ENCODE data around the gene SEC61A1. TPM values are rescaled to one million over a fixed set of nuclear protein-coding genes. Genes with fewer than 3 reads are reported as not detected.

The SEC61A1 gene
- polyA plus RNA-seq, 3 donors = 62.8 to 136 (median 114) TPM

DNA sequence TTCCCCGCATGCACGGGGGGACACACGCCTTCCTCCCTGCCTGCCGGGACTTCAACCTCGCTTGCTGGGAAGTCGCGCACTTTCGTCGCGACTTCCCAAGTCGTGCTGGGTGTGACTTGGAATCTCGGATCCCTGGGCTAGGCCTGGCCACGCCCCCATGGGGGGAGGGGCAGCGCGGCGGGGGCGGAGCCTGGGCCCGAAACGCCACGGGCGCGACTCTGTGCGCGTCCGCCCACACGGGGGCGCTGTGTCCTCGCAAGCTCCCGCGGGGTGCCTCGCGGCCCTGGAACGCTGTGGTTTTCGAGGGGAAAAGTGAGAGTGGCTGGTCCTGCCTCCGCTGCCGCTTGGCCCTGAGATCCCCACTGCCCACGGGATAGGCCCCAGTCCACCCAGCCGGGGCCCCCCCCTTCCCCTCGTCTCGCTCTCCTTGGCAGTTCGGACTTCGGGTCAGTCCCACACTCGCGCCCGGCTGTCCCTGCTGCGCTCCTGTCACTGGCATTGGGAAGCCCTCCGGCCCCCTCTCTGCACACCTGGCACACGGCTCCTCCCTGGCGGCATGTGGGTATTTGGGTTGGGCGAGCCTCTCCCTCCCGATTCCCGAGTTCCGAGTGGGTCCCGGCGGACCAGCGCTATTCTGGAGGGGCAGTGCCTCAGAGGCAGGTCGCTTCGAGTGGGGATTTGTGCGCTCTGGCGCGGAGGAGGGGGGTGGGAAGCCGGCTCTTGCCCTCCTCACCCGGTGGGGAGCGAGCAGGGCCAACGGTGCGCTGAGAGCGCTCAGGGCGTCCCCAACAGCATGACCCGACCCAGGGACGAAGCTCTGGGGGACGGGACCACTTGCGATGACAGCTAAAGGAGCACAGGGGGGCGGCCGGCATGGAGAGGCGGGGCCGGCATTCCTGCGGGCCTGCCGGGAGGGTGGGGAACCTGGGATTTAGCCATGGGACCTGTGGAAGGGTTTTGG, 23.6 kb downstream of the SEC61A1 start:
- peak overlapping the region; percentile 74 for H3K9ac ChIP-seq (ENCODE audit: insufficient read depth, low read length, poor library complexity, severe bottlenecking)
- peak; percentile 75 to 85 (median 83) for DNase-seq
- H3K27ac ChIP-seq (ENCODE audit: low read depth in 1 of 2, low read length in 2 of 2) = peak overlapping the region; percentile 56 to 77
- H3K4me3 ChIP-seq (replicated peaks in 1 of 3; ENCODE audit: low read depth in 2 of 3, low read length in 3 of 3) = peak overlapping the region; percentile 39 to 78 (median 67)
- intact Hi-C loops (cut with micrococcal nuclease) = loop anchor here (5.0 to 10.0 kb wide), 7 partner anchors 46 to 731 kb away; partner anchors contain the start of genes RUVBL1 (in 2 of the 2) and ABTB1 (in 1 of the 2)
- H3K27ac Mint-ChIP-seq = peak overlapping the region; percentile 70 to 90 (median 87)
- H3K79me2 ChIP-seq (ENCODE audit: insufficient read depth, low read length) = peaks cover 3% of the 10 kb centered on the region
- peak overlapping the region; percentile 85 for H2AFZ ChIP-seq (ENCODE audit: insufficient read depth, low read depth, low read length, poor library complexity, severe bottlenecking)
- peaks cover 30% of the 10 kb centered on the region for H4K20me1 ChIP-seq (ENCODE audit: insufficient read depth, low read length)
- H3K4me3 Mint-ChIP-seq = peak overlapping the region; percentile 82 to 87
- H3K4me1 ChIP-seq (ENCODE audit: control insufficient read depth in 1 of 2, insufficient read depth in 2 of 2, low read length in 2 of 2) = peaks cover 30 to 51% of the 10 kb centered on the region in 2 donors
- peaks cover 24 to 42% of the 10 kb centered on the region in 2 donors for H3K36me3 ChIP-seq (replicated peaks in 1 of 2; ENCODE audit: control insufficient read depth in 1 of 2, insufficient read depth in 2 of 2, low read length in 2 of 2)
- H3K9me3 Mint-ChIP-seq = no peaks in the 10 kb centered on the region
- WGBS (ENCODE audit: insufficient coverage) = 1% methylated on average over 67 of the region's 78 CpGs
- H3K4me1 Mint-ChIP-seq = peaks cover 37% of the 10 kb centered on the region
- peak; percentile 97 for TF ChIP-seq CTCF (IDR thresholded peaks at IDR 0.05)
- H3K27me3 Mint-ChIP-seq (ENCODE audit: low read depth in 3 of 3) = peaks cover 0 to 2% (median 0%) of the 10 kb centered on the region in 3 donors
- no peaks in the 10 kb centered on the region for H3K9me3 ChIP-seq (replicated peaks in 1 of 2; ENCODE audit: control insufficient read depth in 1 of 2, insufficient read depth in 1 of 2, low read length in 2 of 2)
- no peaks in the 10 kb centered on the region for H3K27me3 ChIP-seq (ENCODE audit: control insufficient read depth in 2 of 2, insufficient read depth in 2 of 2, low read length in 2 of 2)
- H3K4me2 ChIP-seq (replicated peaks; ENCODE audit: extremely low read depth, low read length, poor library complexity, severe bottlenecking) = peak overlapping the region; percentile 90
- peaks cover 27 to 42% of the 10 kb centered on the region in 2 donors for H3K36me3 Mint-ChIP-seq

- peak overlapping the region; percentile 85 for H2AFZ ChIP-seq (ENCODE audit: insufficient read depth, low read depth, low read length, poor library complexity, severe bottlenecking)
- Mint-ChIP-seq H3K27ac (peak overlapping the region; percentile 46 to 90 (median 87)), H3K36me3 (peaks cover 33 to 40% of the 10 kb centered on the region in 2 donors), H3K4me3 (peak overlapping the region; percentile 82 to 87), H3K9me3 (no peaks in the 10 kb centered on the region), H3K4me1 (peaks cover 37% of the 10 kb centered on the region), H3K27me3 (ENCODE audit: low read depth in 3 of 3) (peaks cover 0 to 2% (median 0%) of the 10 kb centered on the region in 3 donors)
- WGBS (ENCODE audit: insufficient coverage) = under 1% methylated on average over 70 of the region's 79 CpGs
- H4K20me1 ChIP-seq (ENCODE audit: insufficient read depth, low read length) = peaks cover 21% of the 10 kb centered on the region
- intact Hi-C loops (cut with micrococcal nuclease) = loop anchor here (5.0 to 10.0 kb wide), 7 partner anchors 46 to 731 kb away; partner anchors contain the start of genes RUVBL1 (in 2 of the 2) and ABTB1 (in 1 of the 2)
- no peaks in the 10 kb centered on the region for H3K27me3 ChIP-seq (ENCODE audit: control insufficient read depth in 2 of 2, insufficient read depth in 2 of 2, low read length in 2 of 2)
- H3K4me2 ChIP-seq (replicated peaks; ENCODE audit: extremely low read depth, low read length, poor library complexity, severe bottlenecking) = peak overlapping the region; percentile 90
- H3K9me3 ChIP-seq (replicated peaks in 1 of 2; ENCODE audit: control insufficient read depth in 1 of 2, insufficient read depth in 1 of 2, low read length in 2 of 2) = no peaks in the 10 kb centered on the region
- H3K27ac ChIP-seq (ENCODE audit: low read depth in 1 of 2, low read length in 2 of 2) = peak overlapping the region; percentile 29 to 77
- DNase-seq = peak; percentile 61 to 73 (median 67)
- H3K9ac ChIP-seq (ENCODE audit: insufficient read depth, low read length, poor library complexity, severe bottlenecking) = peak overlapping the region; percentile 74
- peaks cover 30 to 51% of the 10 kb centered on the region in 2 donors for H3K4me1 ChIP-seq (ENCODE audit: control insufficient read depth in 1 of 2, insufficient read depth in 2 of 2, low read length in 2 of 2)
- peaks cover 3% of the 10 kb centered on the region for H3K79me2 ChIP-seq (ENCODE audit: insufficient read depth, low read length)
- peak overlapping the region; percentile 39 to 78 (median 67) for H3K4me3 ChIP-seq (replicated peaks in 1 of 3; ENCODE audit: low read depth in 2 of 3, low read length in 3 of 3)
- TF ChIP-seq CTCF (IDR thresholded peaks at IDR 0.05) = no peak
- H3K36me3 ChIP-seq (replicated peaks in 1 of 2; ENCODE audit: control insufficient read depth in 1 of 2, insufficient read depth in 2 of 2, low read length in 2 of 2) = peaks cover 24 to 42% of the 10 kb centered on the region in 2 donors
These were observed 24.4 kb downstream of the SEC61A1 start for GRCh38 chr3:128076483-128077201.

Data from CD14-positive monocyte (primary cell).